Measurements from ENCODE around the gene MGST3.
"Not testable (repeated sequence)": the region's sequence is repeated elsewhere in the genome, so short reads cannot be mapped to it uniquely, and the experiment has no call there.

MGST3 gene

GRCh38 chr1:165630629-165631341 lies at the start of gene MGST3:
MGST3 (plus strand) TSS chr1:165631234; CDS start chr1:165649848, 18,614 bp downstream.
- TF ChIP-seq CTCF (IDR thresholded peaks at IDR 0.05; ENCODE audit: extremely low read depth, missing control alignments) = no peak
- peak; percentile 90 for DNase-seq (ENCODE audit: low spot score)

DNA sequence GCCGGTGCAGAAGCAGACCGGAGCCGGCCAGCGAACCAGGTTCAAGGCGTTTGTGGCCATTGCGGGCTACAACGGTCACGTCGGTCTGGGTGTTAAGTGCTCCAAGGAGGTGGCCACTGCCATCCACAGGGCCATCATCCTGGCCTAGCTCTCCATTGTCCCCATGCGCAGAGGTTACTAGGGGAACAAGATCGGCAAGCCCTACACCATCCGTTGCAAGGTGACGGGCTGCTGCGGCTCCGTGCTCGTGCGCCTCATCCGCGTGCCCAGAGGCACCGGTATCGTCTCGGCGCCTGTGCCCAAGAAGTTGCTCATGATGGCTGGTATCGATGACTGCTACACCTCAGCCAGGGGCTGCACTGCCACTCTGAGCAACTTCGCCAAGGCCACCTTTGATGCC lies 49.1 kb upstream of the MGST3 start:
- DNase-seq (ENCODE audit: low spot score) = no peak
- no peak for TF ChIP-seq CTCF (IDR thresholded peaks at IDR 0.05; ENCODE audit: extremely low read depth, missing control alignments)

DNA sequence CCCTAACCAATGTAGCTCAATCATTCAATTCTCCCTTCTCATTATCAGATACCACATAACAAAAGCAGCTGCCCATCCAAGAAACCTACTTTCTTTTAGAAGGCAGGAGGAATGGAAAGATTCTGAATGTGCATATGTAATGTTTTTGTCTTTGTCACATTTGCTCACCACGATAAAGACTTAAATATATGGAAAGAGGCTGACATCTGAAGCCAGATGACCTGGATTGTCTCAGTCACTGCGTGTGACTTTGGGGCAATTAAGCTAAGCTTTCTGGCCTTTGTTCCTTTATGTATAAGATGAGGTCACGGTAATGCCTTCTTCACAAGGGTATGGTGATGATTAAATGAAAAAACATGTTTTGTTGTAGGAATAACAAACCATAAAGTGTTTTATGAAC lies 44.6 kb upstream of the MGST3 start:
- no peak for TF ChIP-seq CTCF (IDR thresholded peaks at IDR 0.05; ENCODE audit: extremely low read depth, missing control alignments)
- DNase-seq (ENCODE audit: low spot score) = no peak

- DNase-seq (ENCODE audit: low spot score) = not testable (repeated sequence)
Observed at GRCh38 chr1:165591391-165591790, 39.6 kb upstream of the MGST3 start.

GRCh38 chr1:165592945-165593823 lies 37.9 kb upstream of the MGST3 start:
- DNase-seq (ENCODE audit: low spot score) = peak; percentile 75
- TF ChIP-seq CTCF (IDR thresholded peaks at IDR 0.05; ENCODE audit: extremely low read depth, missing control alignments) = peak; percentile 76

DNA sequence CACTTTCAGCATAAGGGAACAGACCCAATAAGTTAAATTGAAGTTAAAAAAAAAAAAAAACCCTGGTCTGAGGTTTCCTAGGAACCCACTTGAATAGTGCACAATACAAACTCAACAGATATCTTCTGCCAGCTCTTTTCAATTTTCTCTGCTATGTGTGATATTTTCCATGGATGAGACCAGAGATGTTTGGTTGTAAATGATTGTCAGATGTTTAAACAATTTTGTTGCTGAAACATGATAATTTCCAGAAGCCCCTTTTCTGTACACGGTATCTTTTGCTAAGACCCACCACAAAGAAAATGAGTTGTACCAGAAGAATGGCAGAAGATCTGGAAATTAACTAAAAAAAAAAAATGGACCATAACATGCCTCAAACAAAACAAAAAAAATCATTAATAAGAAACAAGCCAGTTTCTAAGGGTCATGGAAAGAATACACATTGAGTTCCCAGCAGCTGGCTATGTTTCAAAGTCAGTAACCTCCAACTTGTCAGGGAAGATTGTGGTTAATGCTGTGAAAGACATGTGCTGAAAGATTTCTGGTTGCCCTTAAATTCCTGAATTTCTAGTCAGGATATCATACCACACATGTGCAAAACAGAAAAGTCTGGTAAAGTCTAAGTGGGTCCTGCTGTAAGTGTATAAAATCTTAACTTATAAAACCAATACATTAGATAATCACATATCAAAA lies 35.6 kb upstream of the MGST3 start:
- no peak for DNase-seq (ENCODE audit: low spot score)
- no peak for TF ChIP-seq CTCF (IDR thresholded peaks at IDR 0.05; ENCODE audit: extremely low read depth, missing control alignments)

- DNase-seq (ENCODE audit: low spot score) = peak; percentile 91
- no peak for TF ChIP-seq CTCF (IDR thresholded peaks at IDR 0.05; ENCODE audit: extremely low read depth, missing control alignments)
Observed at GRCh38 chr1:165597883-165598675, 33.0 kb upstream of the MGST3 start.
